Umbilical cord (tissue), 2 donors: Measurements from ENCODE around the gene SLC38A7. TPM values are rescaled to one million over a fixed set of nuclear protein-coding genes. Genes with fewer than 3 reads are reported as not detected.
"Not testable (repeated sequence)": the region's sequence is repeated elsewhere in the genome, so short reads cannot be mapped to it uniquely, and the experiment has no call there.

Experiments
- DNase-seq: peaks from one replicate; pipeline ENCODE4 v3.0.0-alpha.2; 2015; ENCODE audit warnings: low spot score
- total RNA-seq: library from RNA; depleted of rRNA; stranded (reverse); fragments of >200 nt; gene quantifications from one replicate; pipeline ENCODE4 v1.2.3, GENCODE V29; 2014; ENCODE audit warnings: low replicate concordance; ENCODE audit not compliant: insufficient read depth

The SLC38A7 gene
- total RNA-seq, 1 donor from 2014 or later: 4.6 TPM

- DNase-seq: not testable (repeated sequence)
These were observed 47.5 kb downstream of the SLC38A7 start for GRCh38 chr16:58637021-58637420.

GRCh38 chr16:58636466-58636865 is 48.1 kb downstream of the SLC38A7 start:
- DNase-seq: peak; percentile 87

- DNase-seq: no peak
These were observed 49.1 kb downstream of the SLC38A7 start for GRCh38 chr16:58635502-58635901.

- no peak for DNase-seq
These were observed 50.2 kb downstream of the SLC38A7 start for GRCh38 chr16:58634265-58634802.

GRCh38 chr16:58629733-58630640 is 54.6 kb downstream of the SLC38A7 start, which contains the start of gene CNOT1:
CNOT1 (minus strand) TSS chr16:58629826; CDS start chr16:58599337, 30,489 bp downstream.
- DNase-seq: peak; percentile 100

- DNase-seq: peak; percentile 29
These were observed 55.5 kb downstream of the SLC38A7 start for GRCh38 chr16:58628845-58629732.

- DNase-seq: no peak
These were observed 60.4 kb downstream of the SLC38A7 start for GRCh38 chr16:58624209-58624608.

GRCh38 chr16:58620396-58620795 is 64.2 kb downstream of the SLC38A7 start:
- DNase-seq: no peak

- DNase-seq: no peak
These were observed 69.3 kb downstream of the SLC38A7 start for GRCh38 chr16:58615280-58615679.

Other genes starting within 250 kb of the SLC38A7 start
- gene NDRG4, start 184.6 kb downstream of the SLC38A7 start, total RNA-seq: 22.6 TPM
- gene SETD6, start 169.3 kb downstream of the SLC38A7 start, total RNA-seq: 7.9 TPM
- 58.0 TPM for gene CNOT1, start 54.9 kb downstream of the SLC38A7 start, total RNA-seq
- 6.7 TPM for gene GOT2, start 49.5 kb upstream of the SLC38A7 start, total RNA-seq